Measurements from ENCODE around the gene TMEM87B. TPM values are rescaled to one million over a fixed set of nuclear protein-coding genes. Genes with fewer than 3 reads are reported as not detected.

The TMEM87B gene
- total RNA-seq, 1 donor from 2014 or later, result 16.6 TPM

DNA sequence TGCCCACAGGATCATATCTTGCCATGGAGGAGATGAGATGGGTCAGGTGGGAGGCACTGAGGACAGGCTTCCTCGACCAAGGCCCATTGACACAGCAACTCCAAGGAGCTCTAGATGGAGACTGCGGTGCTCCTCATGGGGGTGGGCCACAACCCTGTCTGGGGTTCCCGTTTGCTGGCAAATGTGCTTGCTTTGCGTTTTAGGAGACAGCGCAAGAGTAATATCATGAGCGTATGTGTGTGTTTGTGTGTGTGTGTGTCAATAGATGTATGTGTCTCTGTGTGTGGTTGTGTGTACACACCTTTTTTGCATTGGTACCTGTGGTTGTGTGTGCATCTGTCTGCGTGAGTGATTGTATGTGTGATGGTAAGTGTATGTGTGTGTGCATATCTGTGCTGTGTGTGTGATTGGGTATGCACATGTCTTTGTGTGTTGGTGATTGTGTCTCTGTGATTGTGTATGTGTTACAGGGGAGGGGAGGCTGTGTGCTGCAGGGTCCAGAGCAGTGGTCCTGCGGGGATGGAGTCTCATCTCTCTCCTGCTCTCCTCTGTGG, 87.5 kb downstream of the TMEM87B start:
- H3K4me3 Mint-ChIP-seq, result no peak overlapping the region
- no peaks in the 10 kb centered on the region for H3K36me3 Mint-ChIP-seq (ENCODE audit: low read depth)
- DNase-seq (ENCODE audit: low spot score), result no peak

DNA sequence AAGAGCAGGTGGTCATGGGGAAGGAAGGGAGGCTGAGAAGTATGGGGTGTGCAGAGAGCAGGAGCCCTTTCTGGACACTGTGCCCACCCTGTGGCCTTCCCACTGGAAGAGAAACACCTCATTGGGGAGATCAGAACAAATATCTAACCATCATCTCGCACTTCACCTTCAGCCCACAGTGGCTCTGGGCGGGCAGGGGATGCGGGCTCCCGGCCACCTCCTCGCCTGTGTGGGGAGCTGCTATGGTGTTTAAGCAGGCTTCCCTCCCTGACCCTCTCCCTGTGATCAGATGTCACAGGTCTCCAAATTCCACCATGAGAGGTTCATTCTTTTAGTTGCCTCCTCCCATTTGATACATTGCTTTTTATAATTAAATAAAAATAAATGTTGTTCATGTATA, 88.1 kb downstream of the TMEM87B start:
- H3K9me3 Mint-ChIP-seq, result no peaks in the 10 kb centered on the region
- intact Hi-C loops (cut with micrococcal nuclease), result no loop called here

More for the DNA sequence above, 87.5 kb downstream of the TMEM87B start:
- intact Hi-C loops (cut with micrococcal nuclease), result no loop called here
- Mint-ChIP-seq H3K9me3 (no peaks in the 10 kb centered on the region), H3K27me3 (ENCODE audit: insufficient read depth) (peaks cover 16% of the 10 kb centered on the region), H3K27ac (no peak overlapping the region), H3K4me1 (ENCODE audit: low read depth) (peaks cover 4% of the 10 kb centered on the region)

DNA sequence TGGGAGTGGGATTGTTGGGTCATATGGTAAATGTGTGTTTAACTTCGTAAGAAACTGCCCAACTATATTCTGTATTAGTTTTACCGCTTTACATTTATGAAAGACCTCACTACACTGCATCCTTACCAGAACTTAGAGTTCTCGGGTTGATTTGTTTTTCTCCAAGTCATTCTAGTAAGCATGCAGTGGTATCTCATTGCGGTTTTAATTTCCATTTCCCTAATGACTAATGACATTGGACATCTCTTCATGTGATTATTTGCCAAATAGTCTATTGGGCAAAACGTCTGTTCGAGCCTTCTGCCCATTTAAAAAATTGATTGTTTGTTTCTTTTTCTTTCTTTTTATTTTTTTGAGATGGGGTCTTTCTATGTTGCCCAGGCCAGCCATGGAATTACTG, 89.9 kb downstream of the TMEM87B start:
- Mint-ChIP-seq H3K4me3 (no peak overlapping the region), H3K27me3 (ENCODE audit: insufficient read depth) (peaks cover 10% of the 10 kb centered on the region), H3K4me1 (ENCODE audit: low read depth) (peaks cover 5% of the 10 kb centered on the region), H3K27ac (no peak overlapping the region), H3K36me3 (ENCODE audit: low read depth) (no peaks in the 10 kb centered on the region), H3K9me3 (no peaks in the 10 kb centered on the region)
- no peak for DNase-seq (ENCODE audit: low spot score)
- intact Hi-C loops (cut with micrococcal nuclease), result no loop called here

More for the DNA sequence above, 88.1 kb downstream of the TMEM87B start:
- no peaks in the 10 kb centered on the region for H3K4me1 Mint-ChIP-seq (ENCODE audit: low read depth)
- H3K4me3 Mint-ChIP-seq, result no peak overlapping the region
- no peak for DNase-seq (ENCODE audit: low spot score)
- H3K27ac Mint-ChIP-seq, result no peak overlapping the region
- H3K27me3 Mint-ChIP-seq (ENCODE audit: insufficient read depth), result peaks cover 11% of the 10 kb centered on the region
- no peaks in the 10 kb centered on the region for H3K36me3 Mint-ChIP-seq (ENCODE audit: low read depth)

DNA sequence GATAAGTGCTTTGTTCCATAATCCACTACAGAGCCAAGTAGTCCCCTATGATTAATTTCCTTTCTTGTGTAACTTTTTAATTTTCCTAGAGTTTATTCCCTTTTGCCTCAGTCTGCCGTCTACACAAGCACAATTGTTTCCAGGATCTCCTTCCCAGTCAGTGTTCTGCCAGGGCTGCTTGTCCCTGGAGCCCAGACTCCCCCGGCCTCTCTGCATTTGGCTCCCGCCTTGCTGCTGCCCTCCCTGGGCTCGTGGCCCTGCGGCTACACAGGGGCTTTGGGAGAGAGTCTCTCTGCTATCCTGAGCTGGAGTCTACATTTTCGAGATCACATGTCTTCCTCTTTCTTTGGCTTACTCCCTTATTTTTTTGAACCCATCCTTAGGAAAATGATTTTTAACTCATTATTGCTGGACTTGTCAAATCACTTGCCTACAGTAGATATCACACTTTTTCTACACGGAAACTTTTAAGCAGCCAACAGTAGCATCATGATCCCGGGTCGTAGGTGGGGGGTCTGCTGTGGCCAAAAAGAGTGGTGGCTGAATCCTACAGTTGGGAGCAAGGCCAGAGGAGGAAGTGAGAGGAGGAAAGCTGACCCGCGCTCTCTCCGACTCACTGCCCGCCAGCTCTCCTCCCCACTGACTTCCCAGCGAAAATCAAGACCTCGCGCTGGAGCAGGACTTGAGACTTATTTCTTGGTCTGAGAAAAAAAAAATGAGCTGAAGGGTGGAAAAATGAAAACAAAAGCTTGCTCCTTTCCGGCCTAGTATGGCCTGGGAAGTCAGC, 92.5 kb downstream of the TMEM87B start:
- Mint-ChIP-seq H3K9me3 (no peaks in the 10 kb centered on the region), H3K27me3 (ENCODE audit: insufficient read depth) (peaks cover 7% of the 10 kb centered on the region), H3K4me1 (ENCODE audit: low read depth) (peaks cover 5% of the 10 kb centered on the region), H3K4me3 (no peak overlapping the region), H3K27ac (no peak overlapping the region), H3K36me3 (ENCODE audit: low read depth) (no peaks in the 10 kb centered on the region)
- intact Hi-C loops (cut with micrococcal nuclease), result no loop called here
- DNase-seq (ENCODE audit: low spot score), result no peak

DNA sequence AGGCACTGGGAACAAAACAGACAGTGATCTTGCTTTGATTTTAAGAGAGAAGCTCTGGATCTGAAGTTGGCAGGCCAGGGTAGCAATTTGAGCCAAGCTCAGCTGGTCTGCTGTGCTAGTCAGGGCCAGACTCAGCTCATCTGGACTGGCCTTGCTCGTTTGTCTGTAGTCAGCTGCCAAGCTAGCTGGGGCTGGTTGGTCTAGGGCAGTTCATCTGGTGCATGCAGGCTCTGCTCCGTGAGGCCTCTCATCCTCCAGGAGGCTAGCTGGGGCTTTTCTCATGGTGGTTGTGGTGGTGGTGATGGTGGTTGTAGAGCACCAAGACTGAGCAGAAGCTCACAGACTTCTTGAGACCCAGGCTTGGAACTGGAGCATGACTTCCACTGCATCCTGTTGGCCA, 93.4 kb downstream of the TMEM87B start:
- DNase-seq (ENCODE audit: low spot score), result no peak
- intact Hi-C loops (cut with micrococcal nuclease), result no loop called here

DNA sequence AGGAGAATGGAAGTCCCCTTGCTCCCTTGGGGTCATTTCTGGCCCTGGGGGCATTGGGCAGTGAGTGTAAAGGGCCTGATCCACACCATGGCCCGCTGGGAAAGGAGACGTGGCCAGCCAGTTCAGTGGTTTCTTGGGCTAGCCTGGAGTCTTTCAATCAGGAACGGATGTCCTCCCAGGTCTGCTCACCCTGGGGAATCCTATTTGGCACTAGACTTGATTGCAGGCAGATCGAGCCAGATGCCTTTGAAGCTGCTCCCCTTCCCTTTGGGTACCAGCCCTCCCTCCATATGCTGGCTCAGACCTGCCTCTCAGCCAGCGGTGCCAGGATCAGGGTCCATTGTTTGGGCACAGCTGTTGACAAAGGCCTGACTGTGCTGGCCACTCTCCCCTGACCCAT, 94.1 kb downstream of the TMEM87B start:
- no peak for DNase-seq (ENCODE audit: low spot score)
- no peaks in the 10 kb centered on the region for H3K36me3 Mint-ChIP-seq (ENCODE audit: low read depth)
- no peak overlapping the region for H3K4me3 Mint-ChIP-seq
- H3K27me3 Mint-ChIP-seq (ENCODE audit: insufficient read depth), result peaks cover 5% of the 10 kb centered on the region
- H3K9me3 Mint-ChIP-seq, result no peaks in the 10 kb centered on the region
- H3K4me1 Mint-ChIP-seq (ENCODE audit: low read depth), result peaks cover 13% of the 10 kb centered on the region
- intact Hi-C loops (cut with micrococcal nuclease), result no loop called here
- H3K27ac Mint-ChIP-seq, result no peak overlapping the region

More for the DNA sequence above, 93.4 kb downstream of the TMEM87B start:
- Mint-ChIP-seq H3K27me3 (ENCODE audit: insufficient read depth) (peaks cover 7% of the 10 kb centered on the region), H3K4me1 (ENCODE audit: low read depth) (peaks cover 9% of the 10 kb centered on the region), H3K4me3 (no peak overlapping the region), H3K36me3 (ENCODE audit: low read depth) (no peaks in the 10 kb centered on the region), H3K9me3 (no peaks in the 10 kb centered on the region), H3K27ac (no peak overlapping the region)

DNA sequence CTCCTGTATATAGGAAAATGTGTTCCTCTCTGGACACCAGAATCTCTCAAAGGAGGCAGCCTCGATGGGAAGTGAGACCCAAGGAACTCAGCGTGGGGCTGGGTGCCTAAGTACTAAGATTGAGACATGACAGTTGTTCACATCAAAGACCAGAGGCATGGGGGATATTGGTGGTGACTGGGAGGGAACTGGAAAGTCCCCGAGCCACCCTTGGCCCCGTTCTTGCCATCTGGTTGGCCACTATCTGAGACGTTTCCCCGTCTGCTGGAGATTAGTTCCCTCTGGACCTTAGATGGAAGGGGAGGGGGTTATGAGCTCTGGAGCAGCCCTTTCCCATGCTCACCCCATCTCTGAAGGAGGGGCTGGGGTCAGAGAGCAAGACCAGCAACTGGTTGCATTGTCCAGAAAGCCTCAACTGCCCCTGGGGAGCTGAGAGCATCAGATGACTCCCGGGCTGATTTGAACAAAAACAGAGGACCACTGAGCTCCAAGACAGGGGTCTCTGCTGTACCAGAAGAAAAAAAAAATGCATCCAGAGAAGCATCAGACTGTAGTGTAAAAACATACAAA, 94.9 kb downstream of the TMEM87B start:
- Mint-ChIP-seq H3K4me3 (no peak overlapping the region), H3K4me1 (ENCODE audit: low read depth) (peaks cover 20% of the 10 kb centered on the region), H3K9me3 (no peaks in the 10 kb centered on the region), H3K27ac (no peak overlapping the region), H3K27me3 (ENCODE audit: insufficient read depth) (peaks cover 6% of the 10 kb centered on the region), H3K36me3 (ENCODE audit: low read depth) (no peaks in the 10 kb centered on the region)
- intact Hi-C loops (cut with micrococcal nuclease), result no loop called here
- no peak for DNase-seq (ENCODE audit: low spot score)

DNA sequence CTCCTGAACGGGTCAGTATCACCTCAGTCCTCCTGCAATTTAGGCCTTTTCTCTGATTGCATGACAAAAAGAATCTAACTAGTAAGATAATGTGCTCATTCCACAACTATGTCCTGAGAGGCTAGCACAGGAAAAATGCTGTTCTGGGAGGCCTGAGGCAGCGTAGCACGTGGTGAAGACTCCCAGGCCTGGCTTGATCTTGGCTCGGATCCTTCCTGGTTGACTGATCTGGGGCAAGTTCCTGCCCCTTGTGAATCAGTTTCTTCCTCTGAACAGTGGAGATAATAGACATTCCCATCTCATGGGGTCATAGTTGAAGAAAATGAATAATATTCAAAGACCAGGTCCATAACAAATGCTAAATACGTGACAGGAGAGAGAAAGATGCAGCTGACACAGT, 95.4 kb downstream of the TMEM87B start:
- peaks cover 6% of the 10 kb centered on the region for H3K27me3 Mint-ChIP-seq (ENCODE audit: insufficient read depth)
- H3K27ac Mint-ChIP-seq, result no peak overlapping the region

DNA sequence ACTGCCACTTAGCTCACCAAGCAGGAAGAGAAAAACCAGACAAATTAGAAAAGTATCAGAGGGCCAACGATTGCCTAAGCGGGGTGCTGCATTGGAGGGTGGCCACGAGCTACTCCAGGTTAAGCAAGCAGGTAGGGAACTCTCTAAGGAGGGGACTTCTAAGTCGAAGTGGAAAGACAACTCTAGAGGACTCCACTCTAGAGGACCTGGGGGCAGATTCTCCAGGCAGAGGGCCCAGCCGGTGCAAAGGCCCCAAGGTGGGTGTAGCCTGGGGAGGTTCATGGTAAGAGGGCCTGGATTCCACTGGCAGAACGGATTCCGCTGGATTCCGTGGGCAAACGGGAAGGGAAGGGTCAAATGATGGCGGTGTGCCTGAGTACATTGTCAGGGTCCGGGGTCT, 95.8 kb downstream of the TMEM87B start:
- DNase-seq (ENCODE audit: low spot score), result no peak
- H3K36me3 Mint-ChIP-seq (ENCODE audit: low read depth), result no peaks in the 10 kb centered on the region
- H3K27me3 Mint-ChIP-seq (ENCODE audit: insufficient read depth), result peaks cover 6% of the 10 kb centered on the region
- H3K27ac Mint-ChIP-seq, result no peak overlapping the region
- H3K4me1 Mint-ChIP-seq (ENCODE audit: low read depth), result peaks cover 29% of the 10 kb centered on the region
- intact Hi-C loops (cut with micrococcal nuclease), result no loop called here
- no peaks in the 10 kb centered on the region for H3K9me3 Mint-ChIP-seq
- no peak overlapping the region for H3K4me3 Mint-ChIP-seq

More for the DNA sequence above, 95.4 kb downstream of the TMEM87B start:
- H3K9me3 Mint-ChIP-seq, result no peaks in the 10 kb centered on the region
- DNase-seq (ENCODE audit: low spot score), result no peak
- H3K36me3 Mint-ChIP-seq (ENCODE audit: low read depth), result no peaks in the 10 kb centered on the region
- H3K4me1 Mint-ChIP-seq (ENCODE audit: low read depth), result peaks cover 25% of the 10 kb centered on the region
- intact Hi-C loops (cut with micrococcal nuclease), result no loop called here
- H3K4me3 Mint-ChIP-seq, result no peak overlapping the region

DNA sequence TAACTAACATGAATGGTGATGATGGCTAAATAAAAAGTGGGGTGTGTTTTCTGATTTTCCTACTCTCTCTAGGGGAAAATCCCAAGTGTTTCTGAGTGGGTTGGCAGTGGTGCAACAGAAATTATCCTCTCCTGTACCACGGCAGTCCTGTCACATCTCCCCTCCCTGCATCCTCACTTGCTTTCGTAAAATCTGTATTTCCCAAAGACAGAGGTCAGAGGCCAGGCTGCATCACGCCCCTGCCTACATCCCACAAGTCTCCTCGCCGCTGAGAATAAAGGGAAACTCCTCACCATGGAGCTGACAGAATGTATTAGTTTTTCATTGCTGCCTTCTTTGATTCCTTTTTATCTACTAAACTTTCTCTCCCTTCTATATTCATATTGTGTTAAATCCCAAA, 96.2 kb downstream of the TMEM87B start:
- intact Hi-C loops (cut with micrococcal nuclease), result no loop called here
- no peaks in the 10 kb centered on the region for H3K36me3 Mint-ChIP-seq (ENCODE audit: low read depth)
- peaks cover 6% of the 10 kb centered on the region for H3K27me3 Mint-ChIP-seq (ENCODE audit: insufficient read depth)
- DNase-seq (ENCODE audit: low spot score), result no peak
- H3K4me3 Mint-ChIP-seq, result no peak overlapping the region
- H3K9me3 Mint-ChIP-seq, result no peaks in the 10 kb centered on the region
- no peak overlapping the region for H3K27ac Mint-ChIP-seq
- H3K4me1 Mint-ChIP-seq (ENCODE audit: low read depth), result peaks cover 34% of the 10 kb centered on the region

DNA sequence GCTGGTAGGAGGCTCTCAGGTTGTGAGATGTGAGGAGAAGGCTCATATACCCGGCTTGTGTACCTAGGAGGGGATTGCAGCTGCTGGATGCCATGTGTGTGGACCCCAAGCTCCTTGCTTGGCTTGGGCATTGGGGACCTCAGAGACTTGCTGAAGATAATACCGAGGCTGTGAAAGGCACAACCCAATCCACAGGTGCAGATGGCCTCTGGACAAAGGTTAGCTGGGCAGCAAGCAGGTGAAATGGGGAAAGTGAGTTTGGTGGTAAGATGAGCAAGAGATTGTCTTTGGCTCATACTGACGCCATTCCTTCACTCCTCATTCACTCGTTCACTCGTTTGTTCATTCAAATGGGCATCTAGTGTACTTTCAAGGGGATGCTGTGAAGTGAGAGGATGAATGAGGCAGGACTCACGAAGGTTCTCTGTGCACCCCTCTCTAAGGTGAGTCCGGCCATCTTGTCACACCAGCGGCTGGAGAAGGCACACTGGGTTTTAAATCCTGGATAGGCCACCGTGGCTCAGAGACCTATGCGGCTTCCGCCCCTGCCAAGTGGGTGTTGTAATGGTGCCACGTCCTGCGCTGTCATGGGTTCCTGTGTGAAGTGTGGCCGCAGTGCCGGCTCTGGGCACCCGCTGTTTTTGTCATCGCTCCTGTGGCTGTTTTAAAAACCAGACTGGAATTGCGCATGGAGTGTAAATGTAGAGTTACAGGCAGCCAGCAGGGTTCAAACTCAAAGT, 96.8 kb downstream of the TMEM87B start:
- no peaks in the 10 kb centered on the region for H3K9me3 Mint-ChIP-seq
- no peak overlapping the region for H3K27ac Mint-ChIP-seq
- H3K36me3 Mint-ChIP-seq (ENCODE audit: low read depth), result no peaks in the 10 kb centered on the region
- no peak overlapping the region for H3K4me3 Mint-ChIP-seq
- intact Hi-C loops (cut with micrococcal nuclease), result no loop called here
- DNase-seq (ENCODE audit: low spot score), result no peak
- H3K27me3 Mint-ChIP-seq (ENCODE audit: insufficient read depth), result peaks cover 4% of the 10 kb centered on the region
- H3K4me1 Mint-ChIP-seq (ENCODE audit: low read depth), result peaks cover 40% of the 10 kb centered on the region

DNA sequence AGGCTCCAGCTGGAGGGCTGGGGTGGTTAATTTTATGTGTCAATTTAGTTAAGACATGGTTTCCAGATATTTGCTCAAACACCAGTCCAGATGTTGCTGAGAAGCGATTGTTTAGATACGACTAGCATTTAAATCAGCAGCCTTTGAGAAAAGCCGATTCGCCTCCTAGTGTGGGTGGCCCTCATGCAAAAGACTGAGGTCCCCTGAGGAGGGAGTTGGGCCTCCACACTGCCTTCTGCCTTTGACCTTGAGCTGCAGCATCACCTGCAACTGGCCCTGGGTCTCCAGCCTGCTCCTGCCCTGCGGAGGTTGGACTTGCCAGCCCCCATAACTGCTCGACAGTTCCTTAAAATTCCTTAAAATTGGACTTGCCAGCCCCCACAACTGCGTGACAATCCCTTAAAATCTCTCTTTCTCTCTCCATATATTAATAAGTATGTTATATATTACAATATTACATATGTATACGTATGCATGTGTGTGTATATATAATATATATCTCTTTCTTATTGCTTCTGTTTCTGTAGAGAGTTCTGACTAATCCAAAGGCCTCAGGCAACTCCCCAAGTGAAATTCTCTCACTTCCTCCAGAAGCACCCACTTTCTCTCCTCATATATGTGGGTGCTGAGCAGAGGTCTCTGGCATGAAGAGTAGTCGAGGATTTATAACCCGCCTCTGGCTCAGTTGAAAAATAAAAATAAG, 97.6 kb downstream of the TMEM87B start:
- DNase-seq (ENCODE audit: low spot score), result no peak
- intact Hi-C loops (cut with micrococcal nuclease), result no loop called here

More for the DNA sequence above, 97.6 kb downstream of the TMEM87B start:
- no peaks in the 10 kb centered on the region for H3K36me3 Mint-ChIP-seq (ENCODE audit: low read depth)
- no peak overlapping the region for H3K27ac Mint-ChIP-seq
- H3K27me3 Mint-ChIP-seq (ENCODE audit: insufficient read depth), result peaks cover 3% of the 10 kb centered on the region
- peaks cover 45% of the 10 kb centered on the region for H3K4me1 Mint-ChIP-seq (ENCODE audit: low read depth)
- H3K9me3 Mint-ChIP-seq, result no peaks in the 10 kb centered on the region
- H3K4me3 Mint-ChIP-seq, result no peak overlapping the region
